OCI-M1 (cell line): ENCODE measurements around the gene RBP4.

ENCODE experiments used
- DNase-seq: peaks from one replicate; lab custom pipeline; 2025; lab: John Stamatoyannopoulos, UW

The RBP4 gene

DNA sequence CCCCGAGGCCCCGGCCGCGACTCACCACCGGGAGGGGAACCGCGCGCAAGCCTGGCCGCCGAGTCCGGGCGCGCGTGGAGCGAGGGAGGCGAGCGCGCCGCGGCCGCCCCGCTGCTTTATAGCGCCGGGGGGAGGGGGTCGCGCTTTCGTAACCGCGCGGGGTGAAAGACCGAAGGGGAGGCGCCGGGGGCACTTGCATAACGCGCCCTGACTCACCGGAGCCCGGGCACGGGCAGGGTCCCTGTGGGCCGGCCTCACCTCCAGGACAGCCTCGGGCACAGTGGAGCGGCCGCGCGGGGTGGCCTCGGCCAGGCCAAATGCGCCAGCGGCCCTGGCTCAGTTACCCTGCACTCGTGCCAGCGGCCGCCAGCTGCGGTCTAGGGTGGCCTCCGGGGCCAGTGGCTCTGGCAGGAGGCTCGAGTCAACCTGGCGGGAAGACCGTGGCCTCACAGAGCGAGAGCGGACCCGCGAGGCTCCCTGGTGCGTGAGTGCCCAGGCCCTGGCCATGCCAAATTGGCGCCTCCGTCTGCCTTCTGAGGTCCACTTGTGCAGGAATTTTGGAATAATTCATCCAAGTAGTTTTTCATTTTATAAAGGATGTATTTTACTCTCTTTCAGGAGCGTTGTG is at the start of gene RBP4:
Gene RBP4 (minus strand): TSS at position 90 of the 628 bp plus-strand sequence. CDS start 207 bp downstream, outside the sequence.
- DNase-seq = no peak

DNA sequence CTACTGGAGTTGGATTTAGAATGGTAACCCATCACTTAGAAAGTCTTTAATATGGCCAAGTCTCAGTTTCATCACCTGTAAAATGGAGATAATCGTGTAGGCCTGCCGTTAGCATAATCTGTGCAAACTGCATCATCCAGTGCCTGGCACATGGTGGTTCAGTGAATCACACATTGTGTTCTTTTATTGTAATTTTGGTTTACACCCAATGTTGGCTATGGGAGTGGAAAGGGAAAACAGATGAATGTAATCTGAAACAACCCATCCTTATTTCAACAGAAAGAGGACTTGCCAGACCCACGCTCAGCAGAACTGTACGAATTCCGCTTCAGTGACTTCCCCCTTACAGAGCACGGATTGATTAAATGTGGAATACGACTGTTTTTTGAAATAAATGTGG is 38.8 kb upstream of the RBP4 start:
- no peak for DNase-seq

DNA sequence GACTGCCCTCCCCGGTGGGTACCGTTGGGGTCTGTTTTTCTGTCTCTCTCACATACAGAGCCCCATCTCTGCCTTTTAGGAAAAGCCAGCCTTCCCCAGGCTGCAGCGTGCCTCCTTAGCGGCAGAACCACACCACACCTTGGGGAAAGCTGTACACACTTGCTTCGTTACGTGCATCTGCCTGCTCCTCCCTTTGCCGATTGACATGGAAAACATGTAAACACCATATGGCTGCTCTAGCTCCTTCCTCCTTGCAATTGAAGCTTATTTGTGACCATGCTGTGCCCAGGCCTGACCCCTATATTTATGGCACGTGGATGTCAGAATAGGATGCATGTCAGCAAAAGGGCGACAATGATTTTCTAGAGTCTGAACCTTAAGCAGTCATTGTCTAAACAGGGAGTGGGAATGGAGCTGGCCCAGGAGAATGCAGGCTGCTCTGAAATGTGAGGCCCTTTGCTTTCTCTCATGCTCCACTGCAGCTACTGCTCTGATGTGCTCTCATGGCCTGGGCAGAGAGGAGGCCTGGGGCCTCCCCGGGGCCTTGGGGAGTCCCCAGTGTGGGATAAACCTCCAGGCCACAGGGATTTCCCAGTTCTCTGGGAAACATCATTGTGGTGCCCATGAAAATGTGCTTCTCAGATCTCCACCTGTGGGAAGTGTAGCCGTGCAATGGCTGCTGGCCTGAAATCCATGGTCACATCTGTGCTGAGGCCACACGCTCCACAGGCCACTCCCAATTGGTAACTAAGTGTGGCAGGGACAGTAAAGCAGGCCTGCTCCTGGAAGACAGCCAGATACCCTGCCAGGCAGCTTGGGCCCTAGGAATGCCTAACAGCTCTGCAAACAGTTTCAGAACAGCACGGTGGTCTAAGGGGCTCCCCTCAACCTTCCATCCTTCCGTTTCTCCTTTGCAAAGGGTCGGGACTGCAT is 29.9 kb upstream of the RBP4 start:
- DNase-seq = no peak

DNA sequence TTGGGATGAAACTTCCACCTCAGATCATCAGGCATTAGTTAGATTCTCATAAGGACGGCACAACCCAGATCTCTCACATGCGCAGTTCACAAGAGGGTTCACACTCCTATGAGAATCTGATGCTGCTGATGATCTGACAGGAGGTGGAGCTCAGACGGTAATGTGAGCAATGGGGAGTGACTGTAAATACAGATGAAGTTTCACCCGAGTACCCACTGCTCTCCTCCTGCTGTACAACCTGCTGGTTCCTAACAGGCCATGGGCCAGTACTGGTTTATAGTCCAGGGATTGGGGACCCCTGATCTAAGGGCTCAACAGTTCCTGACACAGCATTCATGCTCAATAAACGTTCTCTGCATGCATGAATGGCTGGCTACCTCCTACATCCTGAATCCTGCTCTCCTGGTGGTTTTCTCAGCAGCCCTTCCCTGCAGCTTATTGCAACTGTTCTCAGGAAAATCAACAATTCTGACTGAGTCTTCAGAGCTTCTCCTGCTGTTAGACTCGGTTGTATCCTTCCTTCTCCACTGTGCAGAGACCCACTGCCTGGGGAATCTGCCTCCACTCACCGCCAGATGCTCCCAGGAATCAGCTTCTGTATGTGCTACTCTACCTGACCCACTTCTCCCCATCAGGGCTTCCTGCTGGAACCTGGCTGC is 28.7 kb upstream of the RBP4 start:
- DNase-seq = no peak

DNA sequence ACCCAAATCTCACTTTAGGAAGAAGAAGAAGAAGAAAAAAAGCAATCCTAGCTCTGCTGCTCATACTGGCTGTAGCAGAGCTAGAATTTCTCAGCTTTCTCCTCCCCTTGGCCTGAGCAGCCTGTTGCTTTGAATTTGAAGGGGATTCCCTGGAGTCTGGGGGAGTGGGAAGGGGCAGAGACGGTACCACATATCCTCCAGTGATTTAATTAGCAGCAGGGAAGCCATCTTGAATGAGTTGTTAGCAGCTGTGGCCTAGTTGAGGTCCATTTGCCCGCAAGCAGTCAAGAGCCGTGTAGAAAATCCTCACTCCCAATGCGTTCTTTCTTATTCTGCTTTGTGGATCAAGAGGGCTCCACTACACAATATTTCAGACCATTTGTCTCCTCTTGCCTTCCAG is 27.8 kb upstream of the RBP4 start:
- no peak for DNase-seq

DNA sequence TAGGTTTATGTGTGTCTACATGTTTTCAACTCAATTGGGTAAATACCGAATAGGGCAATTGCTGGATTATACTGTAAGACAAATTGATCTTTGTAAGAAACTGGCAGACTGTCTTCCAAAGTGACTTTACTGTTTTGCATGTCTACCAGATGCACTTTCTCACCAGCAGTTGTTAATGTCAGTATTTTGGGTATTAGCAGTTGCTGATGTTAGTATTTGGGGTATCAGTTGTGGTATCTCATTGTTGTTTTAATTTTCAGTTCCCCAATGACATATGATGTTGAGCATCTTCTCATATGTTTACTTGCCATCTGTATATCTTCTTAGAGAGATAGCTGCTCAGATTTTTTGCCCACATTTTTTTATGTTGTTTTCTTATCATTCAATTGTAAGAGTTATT is 21.9 kb upstream of the RBP4 start:
- DNase-seq = no peak

DNA sequence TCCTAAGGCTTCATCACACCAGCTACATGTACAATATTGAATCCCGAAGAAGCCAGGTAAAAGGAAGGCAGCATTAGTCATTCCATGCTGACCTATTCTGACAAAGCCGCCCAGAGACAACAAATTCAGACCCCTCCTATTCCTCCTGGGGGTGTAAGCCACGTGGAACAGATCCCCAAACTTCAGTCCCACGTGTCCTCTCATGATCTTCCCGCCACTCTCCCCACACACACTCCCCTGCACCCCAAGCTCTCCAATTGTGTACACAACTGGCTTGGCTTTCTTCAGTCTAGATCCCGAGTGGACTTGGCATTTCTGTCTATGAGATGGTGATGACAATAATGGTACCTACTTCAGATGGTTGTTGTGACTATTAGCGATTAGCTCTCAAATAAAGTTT is 19.9 kb upstream of the RBP4 start:
- no peak for DNase-seq

DNA sequence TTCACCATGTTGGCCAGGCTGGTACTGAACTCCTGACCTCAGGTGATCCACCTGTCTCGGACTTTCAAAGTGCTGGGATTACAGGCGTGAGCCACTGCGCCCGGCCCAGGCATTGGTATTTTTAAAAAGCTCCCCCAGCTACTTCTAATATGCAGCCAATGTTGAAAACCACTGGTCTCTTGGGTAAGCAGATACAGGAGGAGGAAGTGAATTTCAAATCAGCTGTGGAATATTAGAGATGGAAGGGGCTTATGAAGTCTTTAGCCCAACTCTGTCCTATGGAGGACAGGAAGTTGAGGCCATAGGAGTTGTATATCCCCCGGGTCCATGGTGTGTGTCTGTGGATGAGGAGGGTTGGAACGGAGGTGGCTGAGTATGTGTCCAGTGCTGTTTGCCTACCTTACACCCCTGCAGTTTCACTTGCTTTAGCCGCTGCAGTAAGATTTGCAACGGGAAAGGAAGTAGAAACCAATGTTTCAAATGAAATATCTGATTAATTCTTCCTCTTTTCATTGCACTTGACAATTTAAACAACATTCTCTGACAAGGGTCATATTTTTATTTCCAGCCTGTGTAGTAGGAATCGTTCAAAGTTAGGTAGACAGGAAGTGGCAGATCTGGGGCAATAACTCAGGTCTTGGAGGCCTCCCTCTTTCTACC is 14.7 kb upstream of the RBP4 start:
- no peak for DNase-seq

DNA sequence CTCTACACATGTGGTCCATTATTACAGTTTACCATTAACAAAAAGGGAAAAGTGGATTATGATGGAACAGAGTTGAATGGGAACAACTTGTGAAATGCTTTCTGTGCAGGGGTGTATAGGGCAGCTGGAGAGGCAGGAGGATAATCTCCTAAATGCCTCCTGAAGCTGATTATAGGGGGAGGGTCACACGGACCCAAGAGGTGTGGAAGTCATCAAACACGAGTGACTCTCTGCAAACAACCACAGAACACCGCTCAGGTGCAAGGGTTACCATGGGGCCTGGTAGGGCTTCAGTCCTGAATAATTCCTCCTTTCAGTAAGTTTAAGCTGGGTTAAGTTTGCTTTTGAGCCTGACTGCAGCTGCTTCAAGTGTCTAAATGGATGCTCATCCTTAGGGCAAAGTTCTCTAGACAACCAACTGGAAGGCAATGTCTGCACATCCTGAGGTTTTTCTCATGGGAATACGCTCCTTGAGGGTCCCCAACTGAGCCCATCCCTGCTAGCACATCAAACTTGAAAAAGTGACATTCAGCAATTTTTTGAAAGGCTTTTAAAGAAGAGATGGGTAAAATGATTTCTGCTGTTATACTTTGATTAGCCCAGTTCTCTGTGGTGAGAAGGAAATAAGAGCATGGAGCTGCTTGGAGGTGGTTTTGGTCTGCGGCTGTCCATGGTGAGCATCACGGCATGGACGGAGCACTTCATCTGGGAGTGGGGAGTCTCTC is 13.2 kb upstream of the RBP4 start:
- no peak for DNase-seq

DNA sequence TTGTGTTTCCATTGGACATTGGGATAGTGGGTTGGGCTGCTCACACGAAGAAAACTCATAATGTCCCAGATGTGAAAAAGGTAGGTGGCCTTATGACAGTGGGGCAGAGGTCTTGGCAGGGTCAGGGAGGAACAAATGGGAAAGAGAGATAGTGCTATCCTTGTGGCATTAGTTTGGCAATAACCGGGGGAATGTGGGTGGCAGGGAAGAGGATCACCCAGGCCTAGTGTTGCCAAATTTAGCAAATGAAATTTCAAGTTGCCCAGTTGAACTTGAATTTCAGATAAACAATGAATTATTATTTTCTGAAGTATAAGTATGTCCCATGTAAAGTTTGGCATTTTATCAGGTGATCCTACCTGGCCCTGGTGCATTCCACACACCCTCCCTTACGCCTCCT is 12.1 kb upstream of the RBP4 start:
- DNase-seq = no peak

DNA sequence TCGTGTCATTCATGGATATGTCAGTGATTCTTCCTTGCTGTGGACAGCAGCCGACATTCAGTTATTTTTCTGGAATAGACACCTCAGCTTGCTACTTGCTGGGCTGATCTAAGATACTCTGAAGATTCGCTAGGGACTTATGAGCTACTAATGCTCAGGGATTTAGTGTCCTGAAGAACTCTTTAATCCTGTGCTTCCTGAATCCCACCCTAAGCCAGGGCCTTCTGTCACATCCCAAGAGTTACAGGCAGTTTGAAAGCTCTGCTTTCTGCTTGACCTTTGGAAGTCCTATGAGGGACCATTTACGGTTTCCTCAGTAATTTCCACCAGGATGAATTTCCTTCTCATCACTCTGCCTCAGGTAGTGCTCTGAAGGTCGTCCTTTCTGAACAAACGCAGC is 11.3 kb upstream of the RBP4 start, which contains the start of gene PDE6C:
Gene PDE6C (plus strand): TSS at position 227 of the 400 bp plus-strand sequence. CDS start 189 bp downstream, outside the sequence.
- DNase-seq = no peak

DNA sequence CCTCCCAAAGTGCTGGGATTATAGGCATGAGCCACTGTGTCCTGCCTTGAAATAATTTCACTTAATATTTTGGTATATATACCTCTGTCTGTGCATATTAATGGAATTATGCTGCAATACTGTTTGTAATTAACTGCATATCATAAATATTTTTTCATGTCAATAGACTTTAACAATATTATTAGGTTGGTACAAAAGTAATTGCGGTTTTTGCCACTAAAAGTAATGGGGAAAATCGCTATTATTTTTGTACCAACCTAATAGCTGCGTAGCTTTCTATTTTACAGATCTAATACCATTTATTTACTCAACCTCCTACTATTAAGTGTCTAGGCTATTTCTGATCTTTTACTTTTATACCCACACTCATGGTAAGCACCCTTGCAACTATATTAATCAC is 7.4 kb upstream of the RBP4 start:
- no peak for DNase-seq

DNA sequence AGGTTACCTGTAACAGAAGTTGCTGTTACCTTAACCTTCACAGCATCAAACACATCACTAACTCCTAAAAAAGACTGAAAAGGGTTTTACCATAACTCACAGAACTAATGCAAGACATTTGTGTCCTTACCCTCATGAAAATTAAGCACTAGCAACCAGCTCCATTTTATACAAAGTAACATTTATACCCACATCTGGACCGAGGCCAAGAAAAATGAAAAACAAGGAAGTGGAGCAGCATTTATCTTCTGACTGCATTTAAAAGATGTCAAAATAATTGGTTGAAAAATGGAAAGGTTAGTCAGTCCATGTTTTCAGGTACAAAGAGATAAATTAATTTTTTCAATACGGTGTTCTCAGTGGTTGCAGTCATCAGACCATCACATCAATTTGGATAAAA is 3.1 kb upstream of the RBP4 start:
- peak; percentile 11 for DNase-seq

DNA sequence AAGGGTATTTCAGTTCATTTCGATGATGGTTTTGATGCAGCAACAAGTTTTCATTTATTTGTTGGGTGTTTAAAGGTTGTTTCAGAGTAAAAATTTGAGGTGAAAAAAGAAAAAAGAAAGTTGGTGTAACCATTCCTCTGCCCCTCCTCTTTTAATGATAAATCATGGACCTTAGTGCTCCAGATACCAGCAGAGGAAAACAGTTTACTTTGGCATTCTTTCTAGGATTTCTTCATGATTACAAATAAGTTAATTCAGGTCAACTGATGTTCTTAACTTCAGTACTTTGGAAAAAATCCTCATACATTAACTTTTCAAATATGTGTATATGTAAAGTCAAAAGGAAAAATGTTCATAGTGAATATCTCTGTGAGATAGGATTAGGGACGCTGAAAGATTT is 2.0 kb upstream of the RBP4 start:
- no peak for DNase-seq

DNA sequence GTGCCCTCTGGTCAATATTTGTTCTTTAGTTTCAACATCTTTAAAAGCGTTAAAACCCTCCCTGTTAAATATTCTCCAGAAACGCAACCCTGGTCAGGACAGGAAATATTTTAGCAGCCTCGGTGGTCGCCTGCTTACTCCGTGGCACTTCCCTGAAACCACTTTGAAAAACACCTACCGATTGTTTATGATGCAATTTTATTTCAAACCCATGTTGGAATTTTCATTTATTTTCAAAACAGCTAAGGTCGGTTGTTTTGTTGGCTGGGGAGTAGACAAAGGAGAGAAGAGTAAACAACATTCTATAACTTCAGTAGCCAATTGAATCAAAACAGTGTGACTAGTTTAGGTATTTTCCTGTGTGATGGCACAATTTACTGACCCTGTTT is 733 bp upstream of the RBP4 start:
- no peak for DNase-seq

DNA sequence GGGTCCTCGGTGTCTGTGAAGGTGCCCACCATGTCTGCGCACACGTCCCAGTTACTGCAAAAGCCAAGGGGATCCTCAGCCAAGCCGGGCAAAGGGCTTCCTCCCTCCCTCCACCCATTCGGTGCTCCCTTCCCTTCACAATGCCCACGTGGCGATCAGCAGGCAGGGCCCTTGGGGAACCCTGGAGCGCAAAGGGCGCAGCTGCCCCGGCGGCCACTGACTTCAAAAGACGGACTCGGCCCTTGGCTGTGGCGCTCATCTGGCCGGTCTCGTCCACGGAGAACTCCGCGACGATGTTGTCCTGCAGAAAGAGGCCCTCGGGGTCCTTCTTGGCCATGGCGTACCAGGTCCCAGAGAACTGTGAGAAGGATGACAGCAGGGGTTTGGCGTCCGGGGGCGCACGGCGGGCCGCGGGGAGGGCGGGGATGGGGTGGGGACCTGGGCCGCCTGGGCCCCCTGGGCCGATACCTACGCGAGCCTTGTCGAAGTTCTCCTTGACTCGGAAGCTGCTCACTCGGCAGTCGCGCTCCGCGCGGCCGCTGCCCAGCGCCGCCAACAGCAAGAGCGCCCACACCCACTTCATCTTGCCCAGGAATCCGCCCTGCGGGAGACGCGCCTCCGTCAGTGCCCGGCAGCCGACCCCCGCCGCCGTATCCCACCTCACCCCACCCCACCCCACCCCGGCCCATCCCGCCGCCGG is 439 bp downstream of the RBP4 start:
- no peak for DNase-seq

DNA sequence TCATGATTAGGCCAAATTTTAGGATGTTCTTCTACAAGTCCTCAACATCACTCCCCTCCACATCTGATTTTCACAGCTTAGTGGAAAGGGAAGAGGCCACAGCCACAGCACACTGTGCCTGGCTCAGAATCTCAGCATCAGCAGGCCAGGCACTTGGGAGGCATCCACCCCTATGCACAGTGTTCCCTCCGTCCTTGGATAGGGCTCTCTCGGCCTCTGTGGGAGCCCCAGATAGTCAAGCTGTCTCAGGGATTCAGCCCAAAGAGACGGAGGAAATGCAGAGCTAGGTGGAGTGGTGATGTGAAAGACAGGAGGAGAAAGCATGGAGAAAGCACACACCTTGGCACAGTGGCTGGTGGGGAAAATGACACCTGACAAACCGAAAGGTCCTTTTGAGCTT is 1.3 kb downstream of the RBP4 start:
- DNase-seq = no peak

DNA sequence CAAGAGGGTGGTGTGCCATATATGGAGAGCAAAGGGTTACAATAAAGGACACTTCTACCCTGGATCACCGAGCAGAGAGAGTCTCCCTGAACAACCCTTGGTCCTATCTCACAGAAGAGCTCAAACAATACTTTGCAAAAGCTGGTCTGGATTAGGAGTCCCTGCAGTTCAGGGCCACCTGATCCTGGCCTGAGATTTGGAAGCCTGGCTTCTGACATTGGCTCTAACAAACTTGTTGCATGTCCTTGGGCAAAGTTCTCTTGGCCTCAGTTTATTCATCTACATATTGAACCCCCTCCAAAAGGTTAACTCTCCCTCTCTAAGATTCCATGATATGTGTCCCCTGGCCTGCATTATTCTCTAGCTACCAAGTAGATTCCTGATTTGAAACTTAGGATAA is 1.7 kb downstream of the RBP4 start:
- no peak for DNase-seq

DNA sequence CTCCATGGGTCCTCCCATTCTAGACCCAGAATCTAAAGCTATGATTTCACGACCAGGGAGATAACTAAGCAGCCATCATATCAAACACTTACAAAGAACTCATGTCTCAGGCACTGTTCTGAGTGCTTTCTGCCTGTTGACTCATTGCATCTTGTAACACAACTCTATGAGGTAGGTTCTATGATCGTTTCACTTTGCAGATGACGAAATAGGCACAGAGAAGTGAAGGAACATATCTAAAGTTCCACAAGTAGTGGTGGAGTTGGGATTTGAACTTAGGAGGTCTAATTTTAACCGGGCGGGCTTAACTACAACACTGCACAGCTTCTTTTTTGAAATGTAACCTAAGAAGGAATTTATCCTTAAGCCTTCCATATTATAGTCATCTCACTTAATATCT is 2.9 kb downstream of the RBP4 start:
- DNase-seq = no peak

DNA sequence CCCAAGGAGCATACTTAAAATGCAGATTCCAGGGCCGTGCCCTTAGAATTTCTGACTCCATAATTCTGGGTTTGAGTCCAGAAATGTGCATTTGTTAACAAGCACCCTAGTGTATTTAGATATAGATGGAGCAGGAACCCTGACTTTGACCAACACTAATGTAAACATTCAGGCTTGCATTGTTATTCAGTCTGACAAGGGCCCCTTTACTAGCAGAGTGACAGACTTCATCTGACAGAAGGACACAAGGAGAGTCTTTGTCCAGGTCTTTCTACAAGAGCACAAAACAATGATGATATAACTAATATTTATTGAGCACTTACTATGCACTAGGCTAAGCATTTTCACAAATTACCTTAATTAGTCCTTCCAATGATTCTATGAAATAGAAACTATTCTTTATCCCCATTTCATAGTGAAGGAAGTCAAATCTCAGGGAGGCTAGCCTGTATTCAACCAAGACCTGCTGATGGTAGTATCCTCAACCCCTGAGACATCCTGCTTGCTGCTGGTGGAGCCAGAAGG is 3.9 kb downstream of the RBP4 start:
- DNase-seq = no peak

DNA sequence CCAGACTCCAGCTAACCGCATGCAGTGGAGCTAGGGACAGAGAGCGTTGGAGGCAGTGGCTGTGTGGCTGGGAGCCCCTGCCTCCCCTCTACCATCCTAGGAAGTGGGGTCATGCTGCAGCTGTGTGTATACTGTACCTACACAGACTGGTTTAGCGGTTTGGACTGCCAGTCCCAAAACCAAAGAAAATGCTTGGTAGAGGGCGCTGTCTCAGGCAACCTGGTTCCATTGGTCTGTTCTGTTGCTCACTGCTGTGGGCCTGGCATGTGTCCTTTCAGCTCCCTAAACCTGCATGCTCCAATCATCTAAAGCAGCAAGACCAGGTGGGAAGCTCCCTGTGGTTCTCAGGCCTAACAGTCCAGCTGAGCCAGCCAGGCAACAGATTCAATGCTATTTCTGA is 4.5 kb downstream of the RBP4 start:
- DNase-seq = no peak
